RWPE2 (cell line): ENCODE data around the gene CFD.

Experiments
- ATAC-seq: fragments of 200-7000 bp; cut with Tn5 transposase; 3 replicates; pipeline ENCODE4 v1.9.1; 2021; ENCODE audit warnings: low read depth
- DNase-seq: peaks from one replicate; pipeline ENCODE4 v3.0.0-alpha.2; 2020; ENCODE audit warnings: low spot score
- H3K27ac ChIP-seq: fragments of 450-650 bp; 2 replicates; pipeline ENCODE4 v1.5.1; 2017; ENCODE audit warnings: mild to moderate bottlenecking; ENCODE audit not compliant: poor library complexity, severe bottlenecking
- H3K27me3 ChIP-seq: fragments of 250-450 bp; sonication (Bioruptor Pico); 2 replicates; pipeline ENCODE4 v1.5.1; 2021; ENCODE audit warnings: mild to moderate bottlenecking, moderate library complexity; ENCODE audit not compliant: insufficient read depth, poor library complexity, severe bottlenecking
- H3K36me3 ChIP-seq: fragments of 250-450 bp; sonication (Bioruptor Pico); 2 replicates; pipeline ENCODE4 v1.5.1; 2020; ENCODE audit warnings: low read depth, mild to moderate bottlenecking, moderate library complexity
- H3K4me1 ChIP-seq: fragments of 250-450 bp; sonication (Bioruptor Pico); 2 replicates; pipeline ENCODE4 v1.5.1; 2021; ENCODE audit warnings: mild to moderate bottlenecking, moderate library complexity; ENCODE audit not compliant: insufficient read depth, poor library complexity, severe bottlenecking
- H3K4me3 ChIP-seq: fragments of 250-450 bp; sonication (Bioruptor Pico); 2 replicates; pipeline ENCODE4 v1.5.1; 2021; ENCODE audit warnings: mild to moderate bottlenecking, moderate library complexity; ENCODE audit not compliant: severe bottlenecking
- H3K9me3 ChIP-seq: fragments of 250-450 bp; sonication (Bioruptor Pico); 2 replicates; pipeline ENCODE4 v1.5.1; 2021; ENCODE audit warnings: mild to moderate bottlenecking, moderate library complexity; ENCODE audit not compliant: severe bottlenecking
- CTCF ChIP-seq: fragments of 450-650 bp; IDR thresholded peaks from one replicate; pipeline ENCODE4 v1.5.1; 2017; ENCODE audit warnings: mild to moderate bottlenecking, moderate library complexity; ENCODE audit not compliant: poor library complexity, severe bottlenecking

The CFD gene

GRCh38 chr19:827710-828321, 31.6 kb upstream of the CFD start, which contains the start of gene AZU1:
TSS of gene AZU1 (plus strand) at chr19:827837. CDS start at chr19:827847, 10 bp downstream.
- Histone ChIP-seq H3K4me3 (no peak within 1 kb of the TSS), H3K4me1 (no peaks in the 10 kb centered on the region), H3K27ac (no peak within 1 kb of the TSS), H3K9me3 (no peaks in the 10 kb centered on the region), H3K36me3 (no peaks in the 10 kb centered on the region), H3K27me3 (peaks cover 3% of the 10 kb centered on the region)
- ATAC-seq (no peak), DNase-seq (peak; percentile 61)
- no peak for TF ChIP-seq CTCF

GRCh38 chr19:829129-829758, 30.2 kb upstream of the CFD start:
- H3K4me1 ChIP-seq, result no peaks in the 10 kb centered on the region
- no peaks in the 10 kb centered on the region for H3K9me3 ChIP-seq
- no peak for ATAC-seq
- no peak for TF ChIP-seq CTCF
- H3K4me3 ChIP-seq, result no peak overlapping the region
- H3K27me3 ChIP-seq, result no peaks in the 10 kb centered on the region
- H3K27ac ChIP-seq, result no peak overlapping the region
- H3K36me3 ChIP-seq, result no peaks in the 10 kb centered on the region
- no peak for DNase-seq

GRCh38 chr19:831407-832369, 27.8 kb upstream of the CFD start:
- no peaks in the 10 kb centered on the region for H3K36me3 ChIP-seq
- no peak for TF ChIP-seq CTCF
- peaks cover 3% of the 10 kb centered on the region for H3K27me3 ChIP-seq
- H3K9me3 ChIP-seq, result no peaks in the 10 kb centered on the region
- no peak overlapping the region for H3K27ac ChIP-seq
- no peak for DNase-seq
- H3K4me3 ChIP-seq, result no peak overlapping the region
- no peak for ATAC-seq
- no peaks in the 10 kb centered on the region for H3K4me1 ChIP-seq

GRCh38 chr19:834216-834615, 25.2 kb upstream of the CFD start:
- H3K27ac ChIP-seq, result no peak overlapping the region
- H3K27me3 ChIP-seq, result peaks cover 5% of the 10 kb centered on the region
- no peaks in the 10 kb centered on the region for H3K9me3 ChIP-seq
- ATAC-seq (no peak), DNase-seq (no peak)
- H3K4me3 ChIP-seq, result no peak overlapping the region
- TF ChIP-seq CTCF, result no peak
- H3K36me3 ChIP-seq, result no peaks in the 10 kb centered on the region
- H3K4me1 ChIP-seq, result no peaks in the 10 kb centered on the region
